HG03575 (cell line): ENCODE results near the gene ZNF135.
A peak's percentile ranks its signal among the peaks of the same experiment; 100 is the strongest.

ENCODE experiments used
- ATAC-seq: cut with Tn5 transposase; IDR thresholded peaks from one replicate; pipeline ENCODE4 v1.9.1; 2021; ENCODE audit not compliant: unreplicated experiment, insufficient number of reproducible peaks, low FRiP score; ENCODE audit errors: extremely low read depth

Gene ZNF135

DNA sequence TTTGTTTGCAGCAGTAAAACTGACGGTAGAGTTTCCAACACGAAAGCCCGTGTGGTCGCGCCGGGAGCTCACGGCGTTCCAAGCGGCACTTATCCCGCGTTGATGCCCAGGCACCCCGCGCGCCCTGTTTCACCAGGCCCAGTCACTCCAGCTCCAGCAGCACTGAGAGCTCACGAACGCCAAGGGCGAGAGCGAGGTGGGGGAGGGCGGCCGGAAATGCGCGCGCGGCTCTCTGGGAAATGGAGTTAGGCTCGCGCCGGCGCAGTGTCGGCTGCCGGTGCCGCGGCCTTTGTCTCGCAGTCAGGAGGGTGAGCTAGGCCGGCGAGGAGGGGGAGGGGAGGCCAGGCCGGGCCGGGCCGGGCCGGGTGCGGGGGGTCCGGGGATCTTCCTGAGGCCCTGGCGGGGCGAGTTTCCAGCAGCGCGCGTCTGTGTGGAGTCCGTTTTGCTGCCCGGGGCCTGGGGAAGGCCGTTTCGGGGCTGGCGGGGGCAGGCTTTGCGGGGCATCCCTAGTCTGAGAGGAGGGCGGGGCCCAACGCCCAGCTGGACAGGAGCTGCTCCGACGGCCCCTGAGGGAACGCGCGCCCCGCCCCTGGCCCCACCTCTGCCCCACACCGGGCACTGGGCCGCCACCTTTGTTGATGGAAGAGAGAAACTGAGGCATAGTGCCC, at the start of gene ZNF135:
ZNF135 (plus strand) TSS at position 280 of the 668 bp plus-strand sequence. CDS start 721 bp downstream, outside the sequence.
- ATAC-seq: no peak

DNA sequence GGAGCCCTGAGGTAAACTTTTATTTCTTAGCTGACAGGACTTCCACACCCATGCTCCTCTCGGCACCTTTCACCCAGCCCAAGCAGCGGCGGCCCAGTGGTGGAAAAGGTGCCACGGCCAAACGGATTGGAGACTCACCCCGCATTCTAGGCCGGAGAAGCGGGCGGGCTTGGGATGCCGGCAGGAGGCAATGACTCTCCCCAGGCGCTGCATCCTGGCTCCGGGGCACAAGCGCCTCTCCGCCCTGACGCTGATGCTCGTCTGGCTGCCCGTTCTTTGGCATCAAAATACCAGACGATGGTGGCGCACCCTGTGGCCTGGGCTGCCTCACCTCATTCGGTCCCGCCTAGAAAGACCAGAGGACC, 49.8 kb upstream of the ZNF135 start:
- no peak for ATAC-seq

DNA sequence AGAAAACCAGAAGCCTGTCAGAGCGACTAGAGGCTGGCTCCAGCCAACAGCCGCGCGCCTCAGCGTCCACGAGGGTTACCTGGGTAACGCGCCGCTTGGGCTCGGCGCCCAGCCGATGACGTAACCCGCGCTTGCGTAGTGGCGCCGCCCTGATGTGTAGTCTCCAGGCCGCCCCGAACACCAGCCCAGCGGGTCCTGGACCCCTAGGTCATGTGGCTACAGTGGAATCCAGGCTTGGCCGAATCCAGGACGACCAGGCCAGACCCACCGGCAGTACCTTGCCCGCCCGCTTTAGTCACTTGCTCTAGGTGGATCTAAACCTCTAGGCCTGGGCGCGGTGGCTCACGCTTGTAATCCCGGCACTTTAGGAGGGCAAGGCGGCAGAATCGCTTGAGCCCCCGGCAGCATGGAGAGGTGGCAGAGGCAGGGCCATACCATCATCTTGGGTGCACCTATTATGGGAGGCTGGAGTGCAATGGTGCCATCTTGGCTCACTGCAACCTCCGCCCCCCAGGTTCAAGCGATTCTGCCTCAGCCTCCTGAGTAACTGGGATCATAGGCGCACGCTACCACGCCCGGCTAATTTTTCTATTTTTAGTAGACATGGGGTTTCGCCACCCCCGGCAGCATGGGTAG, 49.3 kb upstream of the ZNF135 start:
- ATAC-seq: peak; percentile 45

DNA sequence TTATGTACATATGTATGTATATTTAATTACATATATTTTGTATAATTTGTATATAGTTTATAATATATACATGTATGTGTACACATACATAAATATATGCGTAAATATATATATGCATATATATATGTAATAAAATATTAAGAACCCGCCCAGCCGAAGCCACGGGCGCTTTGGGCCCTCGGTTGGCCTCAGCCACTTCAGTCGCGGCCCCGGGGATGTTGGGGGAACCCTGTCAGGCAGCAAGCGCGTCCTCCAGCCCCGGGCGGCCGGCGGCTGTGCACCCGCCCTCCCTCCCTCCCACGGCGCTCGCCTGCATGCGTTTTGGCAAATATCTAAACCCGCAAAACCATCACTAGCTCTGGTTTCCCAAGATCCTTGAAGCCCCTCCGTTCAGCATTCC, 48.6 kb upstream of the ZNF135 start:
- no peak for ATAC-seq

DNA sequence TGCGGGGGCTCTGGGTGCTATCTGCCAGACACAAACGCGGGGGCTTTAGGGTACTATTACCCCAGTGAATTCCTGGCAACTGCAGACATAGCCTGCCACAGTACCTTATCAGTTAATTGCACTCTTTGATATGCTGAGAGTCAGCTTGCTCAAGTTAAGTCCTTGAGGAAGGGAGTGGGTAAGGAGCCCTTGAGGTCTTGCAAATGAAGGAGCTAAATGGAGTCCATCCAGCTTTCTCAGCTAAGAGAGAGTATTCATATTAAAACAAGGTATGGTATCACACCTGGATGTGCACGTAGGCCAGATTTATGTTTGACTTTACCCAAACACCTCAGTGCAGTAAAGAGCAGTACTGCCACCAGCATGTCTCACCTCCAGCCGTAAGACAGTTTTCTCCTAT, 44.9 kb upstream of the ZNF135 start:
- ATAC-seq: no peak

DNA sequence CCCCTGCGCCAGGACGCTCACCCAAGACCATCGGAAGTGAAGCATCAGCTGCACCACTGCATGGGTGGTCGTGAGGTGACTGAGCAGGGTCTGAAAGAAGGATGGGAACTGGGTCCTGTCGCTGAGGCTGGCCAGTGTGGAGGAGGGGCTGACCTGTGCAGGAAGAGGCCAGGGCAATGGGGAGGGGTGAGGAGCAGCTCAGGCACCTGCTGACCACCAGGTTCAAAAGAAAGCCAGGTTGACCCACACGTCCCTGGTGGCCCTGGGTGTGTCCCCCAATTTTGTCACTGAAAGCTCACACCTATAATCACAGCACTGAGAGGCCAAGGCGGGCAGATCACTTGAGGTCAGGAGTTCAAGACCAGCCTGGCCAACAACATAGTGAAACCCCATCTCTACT, 39.0 kb upstream of the ZNF135 start:
- no peak for ATAC-seq

DNA sequence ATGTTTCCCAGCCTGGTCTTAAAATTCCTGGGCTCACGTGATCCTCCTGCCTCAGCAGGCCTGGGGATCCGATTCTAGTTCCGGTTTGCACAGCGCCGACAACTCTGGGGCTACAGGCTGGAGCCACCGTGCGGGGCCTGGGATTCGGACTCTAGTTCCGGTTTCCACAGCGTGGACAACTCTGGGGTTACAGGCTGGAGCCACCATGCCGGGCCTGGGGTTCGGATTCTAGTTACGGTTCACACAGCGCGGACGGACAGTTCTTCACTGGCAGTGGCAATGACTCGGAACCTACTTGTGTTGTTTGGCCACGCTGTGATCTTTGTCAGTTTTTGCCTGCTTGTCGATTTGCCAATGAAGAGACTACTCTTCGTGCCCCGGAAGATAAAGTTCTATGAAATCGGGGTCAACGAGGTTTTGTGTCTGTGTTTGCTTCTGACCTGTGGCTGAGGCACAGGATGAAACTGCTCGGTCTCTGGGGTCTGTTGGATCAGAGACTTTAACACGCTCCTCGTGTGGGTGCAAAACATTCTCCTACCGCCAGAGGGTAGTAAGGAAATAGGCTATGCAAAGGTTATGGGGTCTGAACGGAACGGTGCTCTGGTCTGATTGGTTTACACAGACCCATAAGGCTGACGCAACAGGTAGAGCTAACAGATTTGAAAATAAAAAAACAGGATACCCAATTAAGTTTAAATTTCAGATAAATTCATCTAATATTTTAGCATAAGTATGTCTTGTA, 37.4 kb upstream of the ZNF135 start:
- no peak for ATAC-seq

DNA sequence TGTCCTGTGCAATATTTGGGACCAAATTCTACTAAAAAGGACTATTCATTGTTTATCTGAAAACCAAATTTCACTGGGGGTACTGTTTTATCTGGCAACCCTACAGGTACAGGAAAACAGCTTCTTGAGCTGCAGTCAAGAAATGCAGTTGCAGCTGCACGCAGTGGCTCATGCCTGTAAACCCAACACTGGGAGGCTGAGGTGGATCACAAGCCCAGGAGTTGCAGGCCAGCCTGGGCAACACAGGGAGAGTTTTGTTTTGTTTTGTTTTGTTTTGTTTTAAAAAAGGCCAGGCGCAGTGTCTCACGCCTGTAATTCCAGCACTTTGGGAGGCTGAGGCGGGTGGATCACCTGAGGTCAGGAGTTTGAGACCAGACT, 36.8 kb upstream of the ZNF135 start:
- ATAC-seq: no peak

DNA sequence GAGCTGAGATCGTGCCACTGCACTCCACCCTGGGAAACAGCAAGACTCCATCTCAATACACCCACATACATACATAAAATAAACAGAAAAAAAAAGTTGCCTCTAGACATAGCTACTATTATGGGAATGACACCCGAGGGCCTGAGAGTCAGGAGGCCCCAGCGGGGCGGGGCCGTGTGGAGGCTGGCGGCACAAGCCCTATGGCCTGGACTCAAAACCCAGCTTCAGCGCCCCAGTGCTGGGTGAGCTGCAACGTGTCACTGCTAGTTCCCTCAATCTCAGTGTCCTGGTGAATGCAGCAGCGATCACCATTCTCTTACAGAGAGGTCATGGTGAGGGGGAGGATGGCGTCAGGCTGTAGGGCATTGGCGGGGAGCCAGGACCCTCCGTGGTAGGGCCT, 34.4 kb upstream of the ZNF135 start:
- no peak for ATAC-seq

DNA sequence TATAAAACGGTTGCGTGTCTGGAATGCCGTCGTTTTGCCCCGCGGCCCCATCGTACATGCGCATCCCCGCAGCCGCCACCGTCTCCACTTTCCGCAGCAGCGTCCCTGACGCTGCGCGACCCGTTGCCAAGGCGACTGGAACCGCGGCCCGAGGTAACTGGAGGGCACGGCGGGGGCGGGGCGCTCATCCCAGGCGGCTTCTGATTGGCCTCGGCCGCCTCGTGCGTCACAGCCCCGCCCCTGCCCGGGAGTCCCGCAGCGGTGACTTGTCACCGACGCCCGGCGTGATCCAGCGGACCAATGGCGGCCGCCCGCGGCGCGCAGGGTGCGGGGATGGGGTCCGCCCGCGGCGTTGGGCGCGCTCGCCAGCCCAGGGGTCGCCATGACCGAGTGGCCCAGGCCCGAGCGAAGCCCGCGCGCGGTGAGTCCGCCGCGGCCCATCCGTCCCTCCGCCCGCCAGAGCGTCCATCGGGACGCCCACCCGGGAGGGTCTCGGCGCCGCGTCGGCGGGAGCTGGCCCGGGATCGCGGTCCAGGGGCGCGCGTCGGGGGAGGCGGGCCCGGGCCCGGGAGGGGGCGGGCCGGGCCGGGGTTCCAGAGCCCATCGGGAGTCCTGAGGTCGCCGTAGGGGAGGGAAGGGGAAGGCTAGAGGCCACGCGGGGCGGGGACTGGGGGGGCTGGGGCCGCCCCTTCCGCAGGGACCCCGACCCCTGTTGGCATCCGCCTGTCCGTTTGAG, 25.2 kb upstream of the ZNF135 start, which contains the start of gene ZSCAN1:
ZSCAN1 (plus strand) TSS at position 285 of the 736 bp plus-strand sequence. CDS start 3,812 bp downstream, outside the sequence.
- ATAC-seq: no peak

DNA sequence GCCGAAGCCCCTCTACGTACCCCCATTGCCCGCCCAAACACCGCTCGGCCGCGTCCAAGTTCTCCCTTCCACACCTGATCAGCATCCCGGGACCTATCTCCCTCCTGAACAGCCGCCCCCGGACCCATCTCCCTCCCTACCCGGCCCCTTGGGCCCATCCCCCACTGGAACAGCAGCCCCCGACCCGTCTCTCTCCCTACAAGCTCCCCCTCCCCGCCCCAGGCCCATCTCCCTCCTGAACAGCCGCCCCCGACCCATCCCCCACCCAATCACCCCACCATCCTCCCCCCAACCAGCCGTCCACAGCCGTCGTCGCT, 24.6 kb upstream of the ZNF135 start:
- ATAC-seq: no peak

DNA sequence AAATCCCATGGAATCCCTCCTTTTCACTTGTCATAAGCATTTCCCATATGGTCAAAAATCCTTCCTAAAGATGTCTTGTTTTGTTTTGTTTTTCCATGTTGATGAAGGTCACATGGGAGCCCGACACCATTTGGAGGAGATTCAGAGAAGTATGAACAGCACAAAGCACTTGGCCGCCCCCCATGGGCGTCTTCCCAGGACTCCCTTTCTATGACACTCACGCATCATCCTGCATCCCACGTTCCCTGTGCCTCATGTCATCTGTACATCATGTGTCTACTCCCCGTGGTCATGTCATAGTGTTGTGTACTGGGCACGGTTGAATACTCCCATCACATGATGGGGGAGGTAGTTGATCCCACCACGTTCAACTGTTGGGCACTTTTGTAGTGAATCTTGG, 23.2 kb upstream of the ZNF135 start:
- no peak for ATAC-seq

DNA sequence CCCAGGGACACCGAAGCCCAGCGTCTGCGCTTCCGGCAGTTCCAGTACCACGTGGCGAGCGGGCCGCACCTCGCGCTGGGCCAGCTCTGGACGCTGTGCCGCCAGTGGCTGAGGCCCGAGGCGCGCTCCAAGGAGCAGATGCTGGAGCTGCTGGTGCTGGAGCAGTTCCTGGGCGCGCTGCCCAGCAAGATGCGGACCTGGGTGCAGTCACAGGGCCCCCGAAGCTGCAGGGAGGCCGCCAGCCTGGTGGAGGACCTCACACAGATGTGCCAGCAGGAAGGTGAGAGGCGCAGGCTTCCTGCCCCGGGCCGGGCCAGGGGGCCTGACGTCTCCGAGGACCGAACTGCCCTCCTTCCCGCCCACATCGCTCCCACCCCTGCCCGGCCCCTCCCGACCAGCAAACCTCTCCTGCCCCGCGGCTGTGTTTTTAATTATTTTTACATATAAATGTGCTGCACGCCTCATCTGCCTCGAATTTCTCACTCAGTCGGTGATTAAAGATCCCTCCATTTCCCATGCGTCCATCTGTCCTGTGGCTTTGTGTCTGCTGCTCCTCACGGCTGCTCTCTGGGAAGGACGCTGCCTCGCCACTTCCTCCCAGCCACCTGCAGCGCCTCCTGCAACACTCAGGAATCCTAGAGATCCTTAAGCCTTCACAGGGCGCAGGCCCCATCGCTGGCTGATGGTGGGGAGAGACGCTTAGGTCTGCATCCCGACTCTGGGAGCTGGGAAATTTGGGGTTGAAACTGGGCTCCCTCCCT, 21.0 kb upstream of the ZNF135 start:
- ATAC-seq: no peak

DNA sequence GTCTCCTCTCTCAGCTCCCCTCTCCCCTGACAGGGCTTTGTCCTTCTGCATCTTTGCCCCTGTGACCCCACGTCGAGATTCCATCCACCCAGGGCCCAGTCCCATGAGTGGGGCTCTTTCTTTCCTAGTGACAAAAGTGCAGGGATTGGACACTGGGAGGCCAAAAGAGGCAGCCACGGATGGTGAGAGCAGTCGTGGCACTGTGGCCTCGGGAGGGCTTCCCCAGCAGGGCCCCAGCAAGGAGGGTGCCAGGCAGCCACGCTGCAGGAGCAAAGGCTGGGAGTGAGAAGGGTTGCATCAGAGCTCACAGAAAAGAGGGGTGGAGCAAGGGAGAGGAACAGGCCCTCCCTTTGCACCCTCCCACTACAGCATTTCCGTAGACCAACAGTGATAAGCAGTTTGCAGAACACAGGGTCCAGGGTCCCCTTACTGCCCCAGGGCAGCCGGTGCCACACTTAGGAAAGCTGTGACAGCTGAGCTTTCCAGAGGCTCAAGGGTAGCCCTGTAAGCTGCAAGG, 20.3 kb upstream of the ZNF135 start:
- ATAC-seq: no peak

DNA sequence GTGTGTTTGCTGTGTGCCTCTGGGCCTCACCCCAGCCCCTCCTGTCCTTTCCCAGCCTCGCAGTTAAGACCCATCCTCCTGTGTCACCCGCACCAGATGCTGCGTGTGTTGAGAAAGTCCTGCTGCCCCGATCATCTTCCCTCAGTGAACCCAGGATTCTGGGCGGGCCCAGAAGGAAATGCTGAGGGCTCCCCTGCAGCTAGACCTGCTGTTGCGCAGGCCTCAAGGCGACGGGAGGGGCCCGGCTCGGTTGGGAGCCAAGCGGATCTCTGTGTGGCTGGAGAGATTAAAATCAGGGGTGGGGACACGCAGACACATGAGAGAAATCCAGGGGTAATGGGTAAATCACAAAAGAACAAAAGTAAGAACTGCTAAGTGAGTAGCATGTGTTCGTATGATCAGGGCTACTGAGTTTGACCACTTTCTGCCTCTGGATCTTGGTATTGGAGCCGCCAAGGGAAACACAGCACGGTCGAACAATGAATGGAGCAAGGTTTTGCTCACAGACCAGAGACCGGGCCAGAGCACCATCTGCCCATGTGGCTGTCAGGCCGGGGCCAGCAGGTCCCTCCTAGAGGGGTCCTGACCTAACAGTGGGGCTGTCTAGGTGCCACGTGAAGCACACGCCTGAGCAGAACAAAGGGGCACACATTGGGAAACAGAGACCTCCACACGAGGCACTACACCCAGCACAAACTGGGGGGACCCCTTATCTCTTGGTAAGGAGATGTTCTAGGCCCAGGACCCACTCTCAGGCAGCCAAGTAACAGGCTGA, 18.1 kb upstream of the ZNF135 start:
- no peak for ATAC-seq

DNA sequence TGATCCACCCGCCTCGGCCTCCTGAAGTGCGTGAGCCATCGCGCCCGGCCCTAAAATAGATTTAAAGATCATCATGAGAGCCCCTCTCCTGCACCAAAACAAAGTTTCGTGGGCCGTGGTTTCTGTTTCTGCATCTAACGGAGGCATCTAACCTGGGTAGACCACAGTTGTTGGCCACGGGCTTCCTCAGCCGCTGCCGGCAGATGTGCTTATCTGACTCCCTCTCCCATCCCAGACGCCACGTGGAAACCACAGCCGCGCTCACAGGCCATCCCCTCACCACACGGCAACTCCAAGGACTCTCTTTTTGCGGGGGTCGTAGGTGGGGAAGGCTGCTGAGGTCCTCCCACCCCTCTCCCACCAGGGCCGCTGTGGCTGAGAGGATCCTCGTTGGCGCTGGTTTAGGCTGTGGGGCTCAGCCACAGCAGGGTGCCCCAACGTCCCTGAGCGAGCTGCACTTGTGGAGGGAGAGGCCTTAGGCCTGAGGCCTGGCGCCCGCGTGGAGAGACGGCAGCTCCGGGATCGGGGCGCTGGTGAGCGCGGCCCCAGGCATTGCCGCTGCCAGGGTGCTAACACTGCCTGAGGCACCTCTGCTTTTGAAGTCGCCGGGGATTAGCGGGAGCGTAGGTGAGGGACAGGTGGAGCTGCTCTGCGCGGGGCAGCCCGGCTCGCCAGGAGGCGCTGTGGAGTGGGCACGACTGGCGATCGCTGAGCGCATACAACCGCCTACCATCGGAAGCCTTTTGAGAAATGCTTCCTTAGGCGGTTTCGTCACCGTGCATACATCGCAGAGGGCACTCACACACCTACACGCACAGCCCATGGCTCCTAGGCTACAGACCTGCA, 16.4 kb upstream of the ZNF135 start:
- ATAC-seq: no peak

DNA sequence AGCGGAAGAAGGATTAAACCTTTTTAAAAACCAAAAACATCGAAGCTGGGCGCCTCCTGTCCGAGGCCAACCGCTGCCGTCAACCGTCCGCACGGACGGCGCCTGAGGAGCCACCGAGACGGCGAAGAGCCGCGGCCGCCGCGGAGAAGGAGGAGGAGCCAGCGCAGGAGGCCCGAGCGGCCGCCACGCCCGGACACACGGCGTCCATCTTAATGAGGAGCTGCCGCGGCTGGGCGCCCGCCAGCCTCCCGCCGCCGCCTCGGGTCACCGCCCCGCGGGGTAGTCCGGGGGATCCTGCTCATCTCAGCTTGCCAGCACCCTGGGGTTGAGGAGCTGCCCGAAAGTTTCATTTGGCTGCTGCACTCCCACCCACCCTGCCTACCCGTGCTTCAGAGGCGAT, 14.7 kb upstream of the ZNF135 start:
- no peak for ATAC-seq
